ENCODE data around the gene CEACAM7. TPM values are rescaled to one million over a fixed set of nuclear protein-coding genes. Genes with fewer than 3 reads are reported as not detected.

Gene CEACAM7
- total RNA-seq, 1 experiment from 2014 or later: 0.43 TPM

DNA sequence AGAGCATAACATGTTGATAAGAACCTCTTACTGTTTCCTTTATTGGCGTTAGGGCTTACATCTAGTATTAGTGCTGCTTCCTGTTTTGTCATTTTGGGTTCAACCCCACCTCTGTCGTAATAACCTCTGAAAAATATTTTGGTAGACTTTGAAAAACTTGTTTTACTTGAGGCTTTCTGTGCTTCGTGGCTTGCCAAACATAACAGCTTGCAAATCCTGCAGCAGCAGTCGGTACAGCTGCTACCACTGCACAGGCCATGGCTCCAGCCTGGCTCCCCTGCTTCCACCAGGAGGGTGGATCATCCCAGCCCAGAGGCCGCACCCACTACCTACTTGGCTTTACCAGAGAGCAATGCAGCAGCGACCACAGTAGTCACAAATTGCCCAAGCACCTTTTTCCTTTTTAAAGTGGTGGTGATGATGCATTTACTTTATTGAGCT lies 49.4 kb downstream of the CEACAM7 start:
- no peak overlapping the region for H3K27ac ChIP-seq (ENCODE audit: low read depth, low read length, poor library complexity, severe bottlenecking)
- TF ChIP-seq, protein P1, sequence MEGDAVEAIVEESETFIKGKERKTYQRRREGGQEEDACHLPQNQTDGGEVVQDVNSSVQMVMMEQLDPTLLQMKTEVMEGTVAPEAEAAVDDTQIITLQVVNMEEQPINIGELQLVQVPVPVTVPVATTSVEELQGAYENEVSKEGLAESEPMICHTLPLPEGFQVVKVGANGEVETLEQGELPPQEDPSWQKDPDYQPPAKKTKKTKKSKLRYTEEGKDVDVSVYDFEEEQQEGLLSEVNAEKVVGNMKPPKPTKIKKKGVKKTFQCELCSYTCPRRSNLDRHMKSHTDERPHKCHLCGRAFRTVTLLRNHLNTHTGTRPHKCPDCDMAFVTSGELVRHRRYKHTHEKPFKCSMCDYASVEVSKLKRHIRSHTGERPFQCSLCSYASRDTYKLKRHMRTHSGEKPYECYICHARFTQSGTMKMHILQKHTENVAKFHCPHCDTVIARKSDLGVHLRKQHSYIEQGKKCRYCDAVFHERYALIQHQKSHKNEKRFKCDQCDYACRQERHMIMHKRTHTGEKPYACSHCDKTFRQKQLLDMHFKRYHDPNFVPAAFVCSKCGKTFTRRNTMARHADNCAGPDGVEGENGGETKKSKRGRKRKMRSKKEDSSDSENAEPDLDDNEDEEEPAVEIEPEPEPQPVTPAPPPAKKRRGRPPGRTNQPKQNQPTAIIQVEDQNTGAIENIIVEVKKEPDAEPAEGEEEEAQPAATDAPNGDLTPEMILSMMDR (conservative IDR thresholded peaks at IDR 0.05; ENCODE audit: low read depth, low read length): no peak
- no peak for TF ChIP-seq EZH2 (IDR thresholded peaks at IDR 0.05; ENCODE audit: borderline replicate concordance, low read depth, low read length, poor library complexity, severe bottlenecking)
- no peaks in the 10 kb centered on the region for H3K27me3 ChIP-seq (replicated peaks; ENCODE audit: insufficient read depth, low read depth, low read length, poor library complexity)
- ChIA-PET POLR2A (ENCODE audit: low non-redundant PET) (no interaction called here), CTCF (interaction anchor here (0.6 kb wide), 1 partner anchor 238 kb away, joined by 6 read pairs; no protein-coding TSS in a partner anchor)
- H3K9me3 ChIP-seq (ENCODE audit: low read depth, low read length, poor library complexity, severe bottlenecking): no peaks in the 10 kb centered on the region
- DNase-seq (ENCODE audit: low spot score): no peak
- H3K4me3 ChIP-seq (ENCODE audit: low read depth, low read length, poor library complexity, severe bottlenecking): no peak overlapping the region
- no peaks in the 10 kb centered on the region for H3K4me1 ChIP-seq (ENCODE audit: insufficient read depth, low read length, poor library complexity, severe bottlenecking)
- no peaks in the 10 kb centered on the region for H3K36me3 ChIP-seq (ENCODE audit: insufficient read depth, low read length, poor library complexity, severe bottlenecking)
- BruUV-seq (replicated peaks): no TSS peak
- intact Hi-C loops (cut with micrococcal nuclease; ENCODE audit: unreplicated experiment): no loop called here

DNA sequence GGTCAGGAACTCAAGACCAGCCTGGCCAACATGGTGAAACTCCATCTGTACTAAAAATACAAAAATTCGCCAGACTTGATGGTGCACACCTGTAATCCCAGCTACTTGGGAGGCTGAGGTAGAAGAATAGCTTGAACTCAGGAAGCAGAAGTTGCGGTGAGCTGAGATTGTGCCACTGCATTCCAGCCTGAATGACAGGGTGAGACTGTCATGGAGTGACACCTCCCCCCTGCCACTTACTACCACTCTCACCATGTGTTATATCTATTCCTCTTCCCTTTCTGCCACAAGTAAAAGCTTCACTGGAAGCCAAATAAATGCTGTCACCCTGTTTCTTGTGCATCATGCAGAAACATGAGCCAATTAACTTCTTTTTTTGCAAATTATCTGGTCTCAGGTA lies 50.6 kb downstream of the CEACAM7 start:
- no TSS peak for BruUV-seq (replicated peaks)

DNA sequence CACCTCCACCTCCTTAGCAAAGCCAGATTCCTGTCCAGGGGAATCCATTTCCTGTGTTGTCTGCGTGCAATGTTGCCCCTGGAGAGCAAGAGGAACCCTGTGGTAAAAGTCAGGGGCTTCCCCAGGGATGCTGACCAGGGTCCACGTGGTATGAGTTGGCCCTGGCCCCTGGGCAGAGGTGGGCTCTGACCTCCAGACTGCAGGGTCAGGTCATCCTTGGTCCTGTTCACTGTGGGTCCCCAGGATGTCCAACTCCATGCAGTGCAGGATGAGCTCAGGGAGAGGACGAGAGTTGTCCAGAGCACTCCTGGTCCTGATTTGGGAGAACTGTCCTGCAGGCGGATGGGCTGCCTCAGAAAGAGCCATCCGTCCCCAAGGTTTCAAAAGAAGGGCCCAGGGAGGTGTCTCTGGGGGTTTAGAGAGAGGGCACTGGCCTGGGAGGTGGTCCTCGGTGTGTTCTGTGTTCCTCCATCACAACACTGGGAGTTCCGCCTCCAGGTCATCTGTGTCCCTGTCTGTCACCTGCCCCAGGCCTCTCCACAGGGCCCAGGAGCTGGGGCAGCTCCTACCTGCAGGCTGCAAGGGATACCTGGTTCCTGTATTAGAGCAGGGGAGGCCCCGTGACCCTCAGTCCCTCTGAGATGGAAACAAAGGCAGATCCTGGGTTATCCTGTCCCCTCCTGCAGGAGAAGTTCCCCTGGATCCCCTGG lies 59.9 kb downstream of the CEACAM7 start:
- no peak for TF ChIP-seq EZH2 (IDR thresholded peaks at IDR 0.05; ENCODE audit: borderline replicate concordance, low read depth, low read length, poor library complexity, severe bottlenecking)
- TF ChIP-seq, protein P1 (conservative IDR thresholded peaks at IDR 0.05; ENCODE audit: low read depth, low read length): no peak
- DNase-seq (ENCODE audit: low spot score): no peak
- H3K27me3 ChIP-seq (replicated peaks; ENCODE audit: insufficient read depth, low read depth, low read length, poor library complexity): peaks cover 15% of the 10 kb centered on the region
- H3K9me3 ChIP-seq (ENCODE audit: low read depth, low read length, poor library complexity, severe bottlenecking): no peaks in the 10 kb centered on the region
- intact Hi-C loops (cut with micrococcal nuclease; ENCODE audit: unreplicated experiment): no loop called here
- ChIA-PET POLR2A (ENCODE audit: low non-redundant PET) (no interaction called here), CTCF (no interaction called here)
- H3K4me1 ChIP-seq (ENCODE audit: insufficient read depth, low read length, poor library complexity, severe bottlenecking): no peaks in the 10 kb centered on the region
- H3K36me3 ChIP-seq (ENCODE audit: insufficient read depth, low read length, poor library complexity, severe bottlenecking): no peaks in the 10 kb centered on the region
- no peak overlapping the region for H3K27ac ChIP-seq (ENCODE audit: low read depth, low read length, poor library complexity, severe bottlenecking)
- H3K4me3 ChIP-seq (ENCODE audit: low read depth, low read length, poor library complexity, severe bottlenecking): no peak overlapping the region
- no TSS peak for BruUV-seq (replicated peaks)

More for the DNA sequence above, 50.6 kb downstream of the CEACAM7 start:
- intact Hi-C loops (cut with micrococcal nuclease; ENCODE audit: unreplicated experiment): no loop called here
- Histone ChIP-seq H3K36me3 (ENCODE audit: insufficient read depth, low read length, poor library complexity, severe bottlenecking) (no peaks in the 10 kb centered on the region), H3K9me3 (ENCODE audit: low read depth, low read length, poor library complexity, severe bottlenecking) (no peaks in the 10 kb centered on the region), H3K27me3 (replicated peaks; ENCODE audit: insufficient read depth, low read depth, low read length, poor library complexity) (no peaks in the 10 kb centered on the region), H3K4me1 (ENCODE audit: insufficient read depth, low read length, poor library complexity, severe bottlenecking) (no peaks in the 10 kb centered on the region), H3K27ac (ENCODE audit: low read depth, low read length, poor library complexity, severe bottlenecking) (no peak overlapping the region), H3K4me3 (ENCODE audit: low read depth, low read length, poor library complexity, severe bottlenecking) (no peak overlapping the region)
- TF ChIP-seq EZH2 (IDR thresholded peaks at IDR 0.05; ENCODE audit: borderline replicate concordance, low read depth, low read length, poor library complexity, severe bottlenecking): no peak
- TF ChIP-seq, protein P1 (conservative IDR thresholded peaks at IDR 0.05; ENCODE audit: low read depth, low read length): no peak
- ChIA-PET POLR2A (ENCODE audit: low non-redundant PET) (no interaction called here), CTCF (no interaction called here)
- no peak for DNase-seq (ENCODE audit: low spot score)
